Measurements from ENCODE around the gene PLD4.

GRCh38 chr14:104977008-104977680, 52.5 kb downstream of the PLD4 start:
- TF ChIP-seq CTCF (IDR thresholded peaks at IDR 0.05) (no peak), POLR2A (IDR thresholded peaks at IDR 0.05) (no peak), EP300 (IDR thresholded peaks at IDR 0.05) (no peak)

Measured in gastroesophageal sphincter (tissue), 3 donors.